OCI-LY7 (cell line): Measurements from ENCODE around the gene UCP1. TPM values are rescaled to one million over a fixed set of nuclear protein-coding genes. Genes with fewer than 3 reads are reported as not detected.

Source experiments
- BruUV-seq: library from RNA; stranded (reverse); fragments of 400-500 nt; replicated peaks from 2 replicates; lab custom pipeline; 2021; lab: Mats Ljungman, UMichigan
- CTCF ChIA-PET: fragments of 300-600 bp; sonication (Branson Sonifier 250); formaldehyde crosslinking; loops from one replicate; lab custom pipeline; 2022; ENCODE audit warnings: antibody characterized with exemption; ENCODE audit not compliant: unreplicated experiment; lab: Charles Lee
- POLR2A ChIA-PET: fragments of 300-600 bp; sonication (Branson Sonifier 250); formaldehyde crosslinking; loops from one replicate; lab custom pipeline; 2022; ENCODE audit warnings: antibody characterized with exemption; lab: Charles Lee
- DNase-seq: peaks from one replicate; pipeline ENCODE4 v3.0.0-alpha.2; 2015; ENCODE audit warnings: low spot score
- H2AFZ ChIP-seq: fragments of 200-600 bp; sonication (generic), shearing (Covaris generic); 2 replicates; pipeline ENCODE4 v1.6.1; 2014; ENCODE audit warnings: mild to moderate bottlenecking, antibody characterized with exemption, low read length, moderate library complexity
- H3K27ac ChIP-seq: fragments of 200-600 bp; sonication (generic); 2 replicates; pipeline ENCODE4 v1.5.1; 2014; ENCODE audit warnings: mixed run types, low read depth, mild to moderate bottlenecking, moderate library complexity, low read length, inconsistent platforms; ENCODE audit not compliant: poor library complexity, severe bottlenecking
- H3K36me3 ChIP-seq: fragments of 200-600 bp; sonication (generic); 2 replicates; pipeline ENCODE4 v1.6.1; 2014; ENCODE audit warnings: mild to moderate bottlenecking, antibody characterized with exemption, low read length, moderate library complexity, mixed read lengths; ENCODE audit not compliant: insufficient read depth
- H3K4me1 ChIP-seq: fragments of 200-600 bp; sonication (generic); 2 replicates; pipeline ENCODE4 v1.5.1; 2014; ENCODE audit warnings: mild to moderate bottlenecking, low read length; ENCODE audit not compliant: insufficient read depth, poor library complexity, severe bottlenecking
- H3K4me2 ChIP-seq: fragments of 200-600 bp; sonication (generic); 2 replicates; pipeline ENCODE4 v1.6.1; 2014; ENCODE audit warnings: mild to moderate bottlenecking, low read length
- H3K4me3 ChIP-seq: fragments of 200-600 bp; sonication (generic); 2 replicates; pipeline ENCODE4 v1.5.1; 2014; ENCODE audit warnings: mild to moderate bottlenecking, low read depth, low read length; ENCODE audit not compliant: poor library complexity, severe bottlenecking
- H3K79me2 ChIP-seq: fragments of 200-600 bp; sonication (generic); 2 replicates; pipeline ENCODE4 v1.6.1; 2016; ENCODE audit warnings: low read depth, mild to moderate bottlenecking, low read length, moderate library complexity, mixed read lengths; ENCODE audit not compliant: insufficient read depth
- H3K9me2 ChIP-seq: fragments of 200-600 bp; sonication (generic); 2 replicates; pipeline ENCODE4 v1.6.1; 2016; ENCODE audit warnings: mild to moderate bottlenecking, low read length, mixed read lengths; ENCODE audit not compliant: insufficient read depth
- H3K9me3 ChIP-seq: fragments of 200-600 bp; sonication (generic); 2 replicates; pipeline ENCODE4 v1.6.1; 2014; ENCODE audit warnings: mild to moderate bottlenecking, mixed run types, low read length, mixed read lengths
- H4K20me1 ChIP-seq: fragments of 200-600 bp; sonication (generic); 2 replicates; pipeline ENCODE4 v1.6.1; 2014; ENCODE audit warnings: mild to moderate bottlenecking, antibody characterized with exemption, low read length, moderate library complexity, mixed read lengths; ENCODE audit not compliant: insufficient read depth
- EZH2phosphoT487 ChIP-seq: fragments of 200-600 bp; sonication (generic); IDR thresholded peaks from 2 replicates; pipeline ENCODE4 v1.6.1; 2018; ENCODE audit warnings: low read depth, borderline replicate concordance, mild to moderate bottlenecking, mixed run types, antibody characterized with exemption, low read length, moderate library complexity, mixed read lengths
- intact Hi-C: fragments of 100-400 bp; cut with micrococcal nuclease; formaldehyde crosslinking; loops from one replicate; pipeline ENCODE4 v1.10.0; 2022; ENCODE audit not compliant: unreplicated experiment
- total RNA-seq, 2 experiments: library from RNA; depleted of rRNA in 1 of 2; stranded (reverse); fragments of >200 nt in 1 of 2; shearing (Covaris generic) in 1 of 2; gene quantifications; 2 replicates each; pipeline ENCODE4 v1.2.3, GENCODE V29; 2014 to 2022
- TF ChIP-seq, protein P1 (sequence below): fragments of 200-600 bp; sonication (generic); conservative IDR thresholded peaks from 2 replicates; pipeline ENCODE4 v1.5.1; 2014; ENCODE audit warnings: mild to moderate bottlenecking, antibody characterized with exemption, low read length, moderate library complexity, mixed read lengths

The UCP1 gene
- total RNA-seq, 2 experiments from 2014 or later = not detected

DNA sequence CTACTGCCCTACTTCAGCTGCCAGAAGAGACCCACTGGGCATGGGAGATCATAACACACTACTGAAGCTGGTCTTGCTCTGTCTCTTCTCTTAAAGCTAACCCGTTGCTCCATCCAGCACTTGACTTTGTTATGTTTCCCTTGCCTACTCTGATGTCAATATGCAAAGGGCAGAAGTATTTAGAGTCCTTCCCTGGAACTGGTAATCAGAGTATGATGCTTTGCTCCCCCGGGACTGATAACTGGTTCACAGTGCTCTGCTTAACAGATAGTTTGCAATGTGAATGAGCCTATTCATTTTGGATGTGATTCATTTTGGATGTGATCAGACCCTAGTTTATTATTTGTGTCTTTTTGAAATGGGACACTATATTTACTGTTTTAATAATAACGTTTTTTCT lies 12.3 kb upstream of the UCP1 start:
- Histone ChIP-seq H3K4me2 (no peak overlapping the region), H3K4me3 (no peak overlapping the region), H3K27ac (no peak overlapping the region), H3K9me3 (no peaks in the 10 kb centered on the region), H3K4me1 (no peaks in the 10 kb centered on the region), H3K9me2 (no peaks in the 10 kb centered on the region), H4K20me1 (no peaks in the 10 kb centered on the region), H2AFZ (no peak overlapping the region), H3K36me3 (no peaks in the 10 kb centered on the region), H3K79me2 (no peaks in the 10 kb centered on the region)
- intact Hi-C loops = no loop called here
- ChIA-PET CTCF (no interaction called here), POLR2A (interaction anchor here (0.6 to 1.1 kb wide), 2 partner anchors 10 to 27 kb away, joined by 3 to 5 read pairs; no protein-coding TSS in a partner anchor)
- TF ChIP-seq, protein P1, sequence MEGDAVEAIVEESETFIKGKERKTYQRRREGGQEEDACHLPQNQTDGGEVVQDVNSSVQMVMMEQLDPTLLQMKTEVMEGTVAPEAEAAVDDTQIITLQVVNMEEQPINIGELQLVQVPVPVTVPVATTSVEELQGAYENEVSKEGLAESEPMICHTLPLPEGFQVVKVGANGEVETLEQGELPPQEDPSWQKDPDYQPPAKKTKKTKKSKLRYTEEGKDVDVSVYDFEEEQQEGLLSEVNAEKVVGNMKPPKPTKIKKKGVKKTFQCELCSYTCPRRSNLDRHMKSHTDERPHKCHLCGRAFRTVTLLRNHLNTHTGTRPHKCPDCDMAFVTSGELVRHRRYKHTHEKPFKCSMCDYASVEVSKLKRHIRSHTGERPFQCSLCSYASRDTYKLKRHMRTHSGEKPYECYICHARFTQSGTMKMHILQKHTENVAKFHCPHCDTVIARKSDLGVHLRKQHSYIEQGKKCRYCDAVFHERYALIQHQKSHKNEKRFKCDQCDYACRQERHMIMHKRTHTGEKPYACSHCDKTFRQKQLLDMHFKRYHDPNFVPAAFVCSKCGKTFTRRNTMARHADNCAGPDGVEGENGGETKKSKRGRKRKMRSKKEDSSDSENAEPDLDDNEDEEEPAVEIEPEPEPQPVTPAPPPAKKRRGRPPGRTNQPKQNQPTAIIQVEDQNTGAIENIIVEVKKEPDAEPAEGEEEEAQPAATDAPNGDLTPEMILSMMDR = no peak
- no peak for TF ChIP-seq EZH2phosphoT487
- BruUV-seq = no TSS peak
- no peak for DNase-seq

DNA sequence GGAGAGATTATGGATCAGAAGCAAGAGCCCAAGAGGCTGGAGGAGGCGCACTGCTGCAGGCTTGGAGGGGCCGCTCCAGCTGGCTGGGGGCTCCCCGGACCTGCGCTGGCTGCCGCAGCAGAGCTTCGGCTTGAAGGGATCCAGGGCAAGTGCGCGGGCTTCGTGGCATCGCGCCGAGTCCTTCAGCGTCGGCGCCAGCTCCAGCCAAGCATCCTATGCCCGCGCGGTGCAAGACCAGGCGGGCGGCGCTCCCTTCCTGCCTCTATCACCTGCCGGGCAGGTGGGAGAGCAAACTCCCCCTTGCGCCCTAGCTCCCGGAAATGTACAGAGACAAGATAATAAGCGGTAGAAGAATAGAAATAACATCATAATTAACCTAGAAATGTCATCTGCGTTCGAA lies 10.5 kb upstream of the UCP1 start:
- no peak for DNase-seq
- TF ChIP-seq, protein P1 = no peak
- no peak for TF ChIP-seq EZH2phosphoT487
- Histone ChIP-seq H2AFZ (no peak overlapping the region), H3K4me3 (no peak overlapping the region), H3K36me3 (no peaks in the 10 kb centered on the region), H3K9me2 (no peaks in the 10 kb centered on the region), H4K20me1 (no peaks in the 10 kb centered on the region), H3K27ac (no peak overlapping the region), H3K4me2 (no peak overlapping the region), H3K79me2 (no peaks in the 10 kb centered on the region), H3K4me1 (no peaks in the 10 kb centered on the region), H3K9me3 (no peaks in the 10 kb centered on the region)
- CTCF ChIA-PET = no interaction called here
- POLR2A ChIA-PET = interaction anchor here (1.2 kb wide), 1 partner anchor 15 kb away, joined by 4 read pairs; no protein-coding TSS in a partner anchor
- intact Hi-C loops = no loop called here
- BruUV-seq = no TSS peak

DNA sequence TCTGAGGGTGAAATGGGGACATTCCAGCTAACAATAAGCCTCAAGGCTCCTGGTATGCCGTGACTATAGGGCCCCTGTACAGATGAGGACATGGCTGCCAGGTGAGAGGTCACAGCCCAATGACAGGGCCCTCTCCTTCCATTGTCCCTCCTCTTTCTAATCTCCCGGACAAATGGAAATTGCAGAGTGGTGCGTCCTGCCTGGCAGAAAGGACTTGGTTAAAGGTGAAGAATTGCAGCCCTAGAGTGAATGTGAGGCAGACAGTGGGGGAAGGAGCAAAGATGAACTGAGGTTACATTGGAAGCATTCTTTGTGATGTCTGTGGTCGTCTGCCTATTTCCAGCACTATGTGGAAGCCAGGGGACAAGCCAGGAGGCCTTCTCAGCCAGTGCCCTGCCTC lies 6.7 kb upstream of the UCP1 start:
- CTCF ChIA-PET = no interaction called here
- Histone ChIP-seq H3K27ac (no peak overlapping the region), H3K79me2 (no peaks in the 10 kb centered on the region), H3K4me3 (no peak overlapping the region), H2AFZ (no peak overlapping the region), H3K36me3 (no peaks in the 10 kb centered on the region), H3K4me1 (no peaks in the 10 kb centered on the region), H4K20me1 (no peaks in the 10 kb centered on the region), H3K4me2 (no peak overlapping the region), H3K9me2 (no peaks in the 10 kb centered on the region), H3K9me3 (no peaks in the 10 kb centered on the region)
- no peak for TF ChIP-seq EZH2phosphoT487
- TF ChIP-seq, protein P1 = no peak
- no peak for DNase-seq
- intact Hi-C loops = no loop called here
- POLR2A ChIA-PET = interaction anchor here (0.6 to 1.0 kb wide), 3 partner anchors 11 to 220 kb away, joined by 3 read pairs; no protein-coding TSS in a partner anchor
- BruUV-seq = no TSS peak
